ENCODE results near the gene UBXN2A.

The UBXN2A gene

DNA sequence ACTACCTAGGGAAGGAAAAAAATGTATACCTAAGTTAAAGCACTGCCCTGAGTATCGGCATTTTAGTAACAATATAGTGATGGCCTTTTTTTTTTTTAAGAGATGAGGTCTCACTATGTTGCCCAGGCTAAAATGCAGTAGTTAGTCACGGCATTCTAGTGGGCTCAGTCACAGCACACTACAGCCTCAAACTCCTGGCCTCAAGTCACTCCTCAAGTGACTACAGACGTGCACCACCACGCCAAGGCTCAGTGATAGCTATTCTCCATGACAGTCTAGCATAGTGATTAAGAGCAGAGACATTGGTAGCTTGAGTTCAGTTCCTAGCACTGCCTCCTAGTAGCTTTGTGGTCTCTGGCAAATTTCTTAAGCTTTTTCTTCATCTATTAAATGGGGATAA, 27.6 kb downstream of the UBXN2A start:
- H3K27ac ChIP-seq (replicated peaks; ENCODE audit: low read length): no peak overlapping the region
- H2BK12ac ChIP-seq (ENCODE audit: low read length): no peak overlapping the region

DNA sequence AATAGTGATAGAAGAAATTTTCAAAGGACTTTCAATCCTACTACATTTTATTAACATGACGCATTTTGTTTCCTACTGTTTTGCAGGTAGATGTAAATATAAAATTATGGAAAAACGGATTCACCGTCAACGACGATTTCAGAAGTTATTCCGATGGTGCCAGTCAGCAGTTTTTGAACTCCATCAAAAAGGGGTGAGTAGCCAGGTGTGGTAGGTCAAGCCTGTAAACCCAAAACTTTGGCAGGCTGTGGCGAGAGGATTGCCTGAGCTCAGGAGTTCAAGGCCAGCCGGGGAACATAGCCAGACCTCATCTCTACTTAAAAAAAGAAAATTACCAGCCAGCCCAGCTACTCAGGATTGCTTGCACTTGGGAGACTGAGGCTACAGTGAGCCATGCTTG, 36.6 kb downstream of the UBXN2A start:
- H2BK5ac ChIP-seq (ENCODE audit: low read length): no peak overlapping the region
- no peak overlapping the region for H3K18ac ChIP-seq (ENCODE audit: low read length)
- no peaks in the 10 kb centered on the region for H3K27me3 ChIP-seq (ENCODE audit: control insufficient read depth in 3 of 3, insufficient read depth in 3 of 3, low read depth in 1 of 3, low read length in 3 of 3)
- no peaks in the 10 kb centered on the region for H3K79me1 ChIP-seq (ENCODE audit: low read depth, low read length)
- no CpG with 5 or more reads among the region's 8 CpGs for WGBS, 2 donors (ENCODE audit: extremely low coverage in 2 of 2, insufficient read length in 2 of 2, insufficient replicate concordance in 1 of 2)
- peaks cover 0 to 4% of the 10 kb centered on the region in 2 donors for H3K9me3 ChIP-seq (replicated peaks in 1 of 2; ENCODE audit: control insufficient read depth in 2 of 2, insufficient read depth in 1 of 2, low read depth in 1 of 2, low read length in 2 of 2)
- H3K4me3 ChIP-seq (ENCODE audit: low read length in 2 of 2): no peak overlapping the region
- no peak overlapping the region for H2AK5ac ChIP-seq (ENCODE audit: low read depth, low read length)
- H3K36me3 ChIP-seq (replicated peaks in 1 of 2; ENCODE audit: control insufficient read depth in 2 of 2, insufficient read depth in 2 of 2, low read length in 2 of 2): peaks cover 7 to 74% of the 10 kb centered on the region in 2 donors
- H4K8ac ChIP-seq (ENCODE audit: low read depth, low read length): no peak overlapping the region
- H2BK12ac ChIP-seq (ENCODE audit: low read length): no peak overlapping the region
- no peak overlapping the region for H3K4me2 ChIP-seq (ENCODE audit: insufficient read depth, low read length, poor library complexity, severe bottlenecking)
- no peak overlapping the region for H3K14ac ChIP-seq (ENCODE audit: low read length)
- H3K23ac ChIP-seq (ENCODE audit: low read depth, low read length, poor library complexity): no peak overlapping the region
- no peak overlapping the region for H3K9ac ChIP-seq (ENCODE audit: low read depth, low read length, poor library complexity)
- no peak overlapping the region for H3K27ac ChIP-seq (replicated peaks; ENCODE audit: low read length)
- no peak for DNase-seq (ENCODE audit: low spot score)
- H2AFZ ChIP-seq (ENCODE audit: low read length): no peak overlapping the region
- no peak overlapping the region for H3K4ac ChIP-seq (ENCODE audit: low read length)
- no peak overlapping the region for H2BK15ac ChIP-seq (ENCODE audit: low read length)
- no peak overlapping the region for H4K91ac ChIP-seq (ENCODE audit: low read depth, low read length, poor library complexity)
- no peaks in the 10 kb centered on the region for H3K4me1 ChIP-seq (ENCODE audit: control insufficient read depth in 2 of 2, insufficient read depth in 1 of 2, low read depth in 1 of 2, low read length in 2 of 2)
- no peak overlapping the region for H2BK120ac ChIP-seq (ENCODE audit: low read depth, low read length)

More for the DNA sequence above, 27.6 kb downstream of the UBXN2A start:
- Histone ChIP-seq H3K9me3 (replicated peaks in 1 of 2; ENCODE audit: control insufficient read depth in 2 of 2, insufficient read depth in 1 of 2, low read depth in 1 of 2, low read length in 2 of 2) (peaks cover 0 to 3% of the 10 kb centered on the region in 2 donors), H3K36me3 (replicated peaks in 1 of 2; ENCODE audit: control insufficient read depth in 2 of 2, insufficient read depth in 2 of 2, low read length in 2 of 2) (peaks cover 4 to 66% of the 10 kb centered on the region in 2 donors), H3K4me1 (ENCODE audit: control insufficient read depth in 2 of 2, insufficient read depth in 1 of 2, low read depth in 1 of 2, low read length in 2 of 2) (no peaks in the 10 kb centered on the region), H3K79me1 (ENCODE audit: low read depth, low read length) (no peaks in the 10 kb centered on the region), H4K91ac (ENCODE audit: low read depth, low read length, poor library complexity) (no peak overlapping the region), H3K14ac (ENCODE audit: low read length) (no peak overlapping the region), H2BK15ac (ENCODE audit: low read length) (no peak overlapping the region), H2BK5ac (ENCODE audit: low read length) (no peak overlapping the region), H4K8ac (ENCODE audit: low read depth, low read length) (no peak overlapping the region), H3K18ac (ENCODE audit: low read length) (no peak overlapping the region), H3K27me3 (ENCODE audit: control insufficient read depth in 3 of 3, insufficient read depth in 3 of 3, low read depth in 1 of 3, low read length in 3 of 3) (no peaks in the 10 kb centered on the region), H2AK5ac (ENCODE audit: low read depth, low read length) (no peak overlapping the region), H2BK120ac (ENCODE audit: low read depth, low read length) (no peak overlapping the region), H2AFZ (ENCODE audit: low read length) (no peak overlapping the region), H3K4me2 (ENCODE audit: insufficient read depth, low read length, poor library complexity, severe bottlenecking) (no peak overlapping the region), H3K9ac (ENCODE audit: low read depth, low read length, poor library complexity) (no peak overlapping the region), H3K23ac (ENCODE audit: low read depth, low read length, poor library complexity) (peak overlapping the region; percentile 80), H3K4ac (ENCODE audit: low read length) (no peak overlapping the region), H3K4me3 (ENCODE audit: low read length in 2 of 2) (no peak overlapping the region)
- no CpG with 5 or more reads among the region's 4 CpGs for WGBS, 2 donors (ENCODE audit: extremely low coverage in 2 of 2, insufficient read length in 2 of 2, insufficient replicate concordance in 1 of 2)
- DNase-seq (ENCODE audit: low spot score): no peak

DNA sequence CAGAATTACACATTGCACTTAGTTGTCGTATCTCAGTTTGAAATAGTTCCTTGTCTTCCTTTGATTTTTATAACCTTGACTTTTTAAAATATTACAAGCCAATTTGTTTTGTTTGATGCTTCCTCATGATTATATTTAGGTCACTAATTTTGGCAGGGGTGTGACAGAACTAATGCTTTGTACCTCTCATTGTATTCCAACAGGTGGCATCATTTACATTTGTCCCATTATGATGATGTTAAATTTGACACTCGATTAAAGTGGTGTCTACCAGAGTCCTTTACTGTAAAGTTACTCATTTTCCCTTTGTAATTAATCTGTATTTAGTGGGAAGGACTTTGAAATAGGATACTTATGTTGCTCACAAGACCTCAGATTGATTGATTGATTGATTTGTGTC, 48.1 kb downstream of the UBXN2A start:
- DNase-seq (ENCODE audit: low spot score): no peak

DNA sequence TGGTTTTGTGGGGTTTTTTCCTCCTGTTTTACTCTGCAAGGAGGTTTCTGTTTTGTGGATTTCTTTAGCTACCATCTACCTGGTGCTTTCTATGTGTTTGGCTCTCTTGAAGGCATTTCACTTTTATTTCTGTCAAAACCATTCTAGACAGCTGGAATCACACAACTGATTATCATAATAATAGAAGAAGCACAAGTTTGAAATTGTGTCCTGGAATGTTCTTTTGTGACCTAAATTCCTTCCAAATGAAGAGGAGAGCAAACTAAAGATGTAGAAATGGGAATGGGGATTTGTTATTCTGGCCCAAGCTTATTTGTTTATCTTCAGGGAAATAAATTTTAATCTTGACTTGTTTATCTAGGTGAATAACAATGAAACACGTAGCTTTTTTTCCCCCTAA, 52.7 kb downstream of the UBXN2A start:
- Histone ChIP-seq H3K4ac (ENCODE audit: low read length) (no peak overlapping the region), H3K23ac (ENCODE audit: low read depth, low read length, poor library complexity) (no peak overlapping the region), H4K8ac (ENCODE audit: low read depth, low read length) (no peak overlapping the region), H3K79me1 (ENCODE audit: low read depth, low read length) (no peaks in the 10 kb centered on the region), H2BK5ac (ENCODE audit: low read length) (no peak overlapping the region), H2BK15ac (ENCODE audit: low read length) (no peak overlapping the region), H2AFZ (ENCODE audit: low read length) (no peak overlapping the region), H3K9me3 (replicated peaks in 1 of 2; ENCODE audit: control insufficient read depth in 2 of 2, insufficient read depth in 1 of 2, low read depth in 1 of 2, low read length in 2 of 2) (peaks cover 0 to 10% of the 10 kb centered on the region in 2 donors), H2BK120ac (ENCODE audit: low read depth, low read length) (no peak overlapping the region), H3K4me2 (ENCODE audit: insufficient read depth, low read length, poor library complexity, severe bottlenecking) (no peak overlapping the region), H3K9ac (ENCODE audit: low read depth, low read length, poor library complexity) (no peak overlapping the region), H4K91ac (ENCODE audit: low read depth, low read length, poor library complexity) (no peak overlapping the region), H3K27ac (replicated peaks; ENCODE audit: low read length) (no peak overlapping the region), H3K14ac (ENCODE audit: low read length) (no peak overlapping the region), H2BK12ac (ENCODE audit: low read length) (no peak overlapping the region), H3K18ac (ENCODE audit: low read length) (no peak overlapping the region), H3K36me3 (replicated peaks in 1 of 2; ENCODE audit: control insufficient read depth in 2 of 2, insufficient read depth in 2 of 2, low read length in 2 of 2) (peaks cover 0 to 37% of the 10 kb centered on the region in 2 donors), H3K4me3 (ENCODE audit: low read length in 2 of 2) (no peak overlapping the region), H3K27me3 (ENCODE audit: control insufficient read depth in 3 of 3, insufficient read depth in 3 of 3, low read depth in 1 of 3, low read length in 3 of 3) (no peaks in the 10 kb centered on the region), H3K4me1 (ENCODE audit: control insufficient read depth in 2 of 2, insufficient read depth in 1 of 2, low read depth in 1 of 2, low read length in 2 of 2) (peaks cover 2 to 11% of the 10 kb centered on the region in 2 donors), H2AK5ac (ENCODE audit: low read depth, low read length) (no peak overlapping the region)
- whole genome bisulfite sequencing, 2 donors (ENCODE audit: extremely low coverage in 2 of 2, insufficient read length in 2 of 2, insufficient replicate concordance in 1 of 2): no CpG with 5 or more reads among the region's 1 CpG
- DNase-seq (ENCODE audit: low spot score): no peak

More for the DNA sequence above, 48.1 kb downstream of the UBXN2A start:
- no peak overlapping the region for H4K8ac ChIP-seq (ENCODE audit: low read depth, low read length)
- no peak overlapping the region for H3K4me2 ChIP-seq (ENCODE audit: insufficient read depth, low read length, poor library complexity, severe bottlenecking)
- no peak overlapping the region for H2BK15ac ChIP-seq (ENCODE audit: low read length)
- H2AFZ ChIP-seq (ENCODE audit: low read length): no peak overlapping the region
- no peak overlapping the region for H3K4ac ChIP-seq (ENCODE audit: low read length)
- H3K79me1 ChIP-seq (ENCODE audit: low read depth, low read length): no peaks in the 10 kb centered on the region
- no peak overlapping the region for H2BK5ac ChIP-seq (ENCODE audit: low read length)
- H3K36me3 ChIP-seq (replicated peaks in 1 of 2; ENCODE audit: control insufficient read depth in 2 of 2, insufficient read depth in 2 of 2, low read length in 2 of 2): peaks cover 2 to 53% of the 10 kb centered on the region in 2 donors
- no peak overlapping the region for H2BK12ac ChIP-seq (ENCODE audit: low read length)
- H3K9ac ChIP-seq (ENCODE audit: low read depth, low read length, poor library complexity): no peak overlapping the region
- no peak overlapping the region for H3K18ac ChIP-seq (ENCODE audit: low read length)
- no peak overlapping the region for H2AK5ac ChIP-seq (ENCODE audit: low read depth, low read length)
- no CpG with 5 or more reads among the region's 2 CpGs for WGBS, 2 donors (ENCODE audit: extremely low coverage in 2 of 2, insufficient read length in 2 of 2, insufficient replicate concordance in 1 of 2)
- no peak overlapping the region for H3K14ac ChIP-seq (ENCODE audit: low read length)
- no peak overlapping the region for H3K4me3 ChIP-seq (ENCODE audit: low read length in 2 of 2)
- no peak overlapping the region for H4K91ac ChIP-seq (ENCODE audit: low read depth, low read length, poor library complexity)
- no peaks in the 10 kb centered on the region for H3K9me3 ChIP-seq (replicated peaks in 1 of 2; ENCODE audit: control insufficient read depth in 2 of 2, insufficient read depth in 1 of 2, low read depth in 1 of 2, low read length in 2 of 2)
- H3K27ac ChIP-seq (replicated peaks; ENCODE audit: low read length): no peak overlapping the region
- no peaks in the 10 kb centered on the region for H3K27me3 ChIP-seq (ENCODE audit: control insufficient read depth in 3 of 3, insufficient read depth in 3 of 3, low read depth in 1 of 3, low read length in 3 of 3)
- peaks cover 2 to 9% of the 10 kb centered on the region in 2 donors for H3K4me1 ChIP-seq (ENCODE audit: control insufficient read depth in 2 of 2, insufficient read depth in 1 of 2, low read depth in 1 of 2, low read length in 2 of 2)
- H2BK120ac ChIP-seq (ENCODE audit: low read depth, low read length): no peak overlapping the region
- no peak overlapping the region for H3K23ac ChIP-seq (ENCODE audit: low read depth, low read length, poor library complexity)
